B cell (primary cell): Measurements from ENCODE around the gene ZNF695. TPM values are rescaled to one million over a fixed set of nuclear protein-coding genes. Genes with fewer than 3 reads are reported as not detected.

Source experiments
- ATAC-seq: fragments of 200-7000 bp; cut with Tn5 transposase; one replicate; pipeline ENCODE4 v1.10.0; 2021; ENCODE audit warnings: low read depth, mild to moderate bottlenecking, moderate number of reproducible peaks, moderate library complexity
- CTCF ChIA-PET: fragments of 350-600 bp; sonication (Branson Sonifier 250); formaldehyde crosslinking; loops from one replicate; lab custom pipeline; 2021; ENCODE audit warnings: antibody characterized with exemption, inconsistent platforms; lab: Charles Lee
- POLR2A ChIA-PET: fragments of 350-600 bp; sonication (Branson Sonifier 250); formaldehyde crosslinking; loops from one replicate; lab custom pipeline; 2021; ENCODE audit warnings: antibody characterized with exemption; lab: Charles Lee
- DNase-seq: peaks from one replicate; pipeline ENCODE4 v3.0.0; 2013
- H2AFZ ChIP-seq: 2 replicates; pipeline ENCODE4 v1.6.1; 2012; ENCODE audit warnings: mild to moderate bottlenecking, low read depth, low read length; ENCODE audit not compliant: insufficient read depth, poor library complexity, severe bottlenecking
- H3K27ac ChIP-seq, 2 donors: 1 replicate in 1 of 2; 2 replicates in 1 of 2; pipeline ENCODE4 v1.5.1; 2012 to 2013; ENCODE audit warnings: low read length in 2 of 2, mild to moderate bottlenecking in 2 of 2, moderate library complexity in 1 of 2
- H3K27me3 ChIP-seq, 4 experiments: fragments of 200-600 bp in 1 of 4; sonication (generic) in 1 of 4; replicated peaks in 1 of 4; 1 replicate in 2 of 4; 2 replicates in 2 of 4; pipeline versions ENCODE4 v1.6.1 to v1.7.0; 2013 to 2016; ENCODE audit warnings: low read length in 3 of 4, mild to moderate bottlenecking in 2 of 4, mixed read lengths in 1 of 4, moderate library complexity in 1 of 4; ENCODE audit not compliant: insufficient read depth in 4 of 4, control insufficient read depth in 3 of 4; ENCODE audit errors: control extremely low read depth in 1 of 4
- H3K36me3 ChIP-seq, 2 experiments: replicated peaks in 1 of 2; 1 replicate in 1 of 2; 2 replicates in 1 of 2; pipeline versions ENCODE4 v1.6.1 to v1.7.1; 2013; ENCODE audit warnings: low read length in 1 of 2; ENCODE audit not compliant: insufficient read depth in 2 of 2, control insufficient read depth in 1 of 2; ENCODE audit errors: control extremely low read depth in 1 of 2, extremely low read depth in 1 of 2
- H3K4me1 ChIP-seq, 2 donors: fragments of 200-600 bp in 1 of 2; sonication (generic) in 1 of 2; 1 replicate in 1 of 2; 2 replicates in 1 of 2; pipeline versions ENCODE4 v1.5.1 to v1.6.1; 2013 to 2017; ENCODE audit warnings: low read length in 2 of 2; ENCODE audit not compliant: control insufficient read depth in 2 of 2, insufficient read depth in 2 of 2
- H3K4me2 ChIP-seq: replicated peaks from 2 replicates; pipeline ENCODE3; 2012; ENCODE audit warnings: mild to moderate bottlenecking, low read depth, low read length; ENCODE audit not compliant: poor library complexity, severe bottlenecking
- H3K4me3 ChIP-seq, 5 experiments: fragments of 200-600 bp in 1 of 5; sonication (generic) in 1 of 5; 1 replicate in 3 of 5; 2 replicates in 2 of 5; pipeline versions ENCODE4 v1.5.1 to v1.7.0; 2011 to 2016; ENCODE audit warnings: low read length in 4 of 5, mild to moderate bottlenecking in 4 of 5, low read depth in 2 of 5, control low read depth in 1 of 5, moderate library complexity in 1 of 5; ENCODE audit not compliant: insufficient read depth in 1 of 5; ENCODE audit errors: control extremely low read depth in 1 of 5, extremely low read depth in 1 of 5
- H3K79me2 ChIP-seq: fragments of 200-600 bp; sonication (generic); one replicate; pipeline ENCODE4 v1.6.0; 2016; ENCODE audit warnings: low read length; ENCODE audit not compliant: control insufficient read depth, insufficient read depth
- H3K9ac ChIP-seq: fragments of 200-600 bp; sonication (generic); 2 replicates; pipeline ENCODE4 v1.6.1; 2017; ENCODE audit warnings: mild to moderate bottlenecking, low read length, moderate library complexity
- H3K9me3 ChIP-seq, 3 donors: one replicate each; pipeline versions ENCODE4 v1.6.1 to v1.7.1; 2013; ENCODE audit warnings: low read length in 2 of 3; ENCODE audit not compliant: control insufficient read depth in 2 of 3, insufficient read depth in 1 of 3; ENCODE audit errors: control extremely low read depth in 1 of 3
- H4K20me1 ChIP-seq: 2 replicates; pipeline ENCODE4 v1.6.0; 2012; ENCODE audit warnings: mild to moderate bottlenecking, low read length; ENCODE audit not compliant: insufficient read depth, control insufficient read depth, poor library complexity, severe bottlenecking
- H3K27ac Mint-ChIP-seq: one replicate; pipeline ENCODE4 v1.8.0; 2021; ENCODE audit warnings: mixed read lengths
- H3K27me3 Mint-ChIP-seq: one replicate; pipeline ENCODE4 v1.8.0; 2021; ENCODE audit warnings: mixed read lengths
- H3K4me1 Mint-ChIP-seq: one replicate; pipeline ENCODE4 v1.8.0; 2021; ENCODE audit warnings: mixed read lengths
- H3K4me3 Mint-ChIP-seq: one replicate; pipeline ENCODE4 v1.8.0; 2021; ENCODE audit warnings: mixed read lengths
- H3K9me3 Mint-ChIP-seq: one replicate; pipeline ENCODE4 v1.8.0; 2022; ENCODE audit warnings: mixed read lengths; ENCODE audit not compliant: insufficient read depth
- CTCF ChIP-seq: fragments of 200-600 bp; IDR thresholded peaks from one replicate; pipeline ENCODE4 v1.8.0; 2022; ENCODE audit warnings: antibody characterized with exemption, mild to moderate bottlenecking
- EZH2 ChIP-seq: IDR thresholded peaks from 2 replicates; pipeline ENCODE4 v1.6.1; 2012; ENCODE audit warnings: borderline replicate concordance, low read depth, mild to moderate bottlenecking, moderate library complexity, low read length; ENCODE audit not compliant: insufficient read depth, poor library complexity, severe bottlenecking
- WGBS: methylation state at CpG from one replicate; pipeline ENCODE4 v1.1.5; 2013; ENCODE audit warnings: missing lambda C conversion rate; ENCODE audit not compliant: insufficient coverage; 5-methylcytosine and 5-hydroxymethylcytosine counted together
- intact Hi-C: fragments of 100-400 bp; cut with micrococcal nuclease; formaldehyde crosslinking; loops from one replicate; pipeline ENCODE4 v1.10.0; 2022
- polyA plus RNA-seq: library from polyadenylated mRNA; depleted of rRNA; stranded (reverse); fragments of >200 nt; gene quantifications from 2 replicates; pipeline ENCODE4 v1.2.3, GENCODE V29; 2012
- total RNA-seq, 2 donors: library from RNA; stranded (reverse); fragments of 120-200 nt in 1 of 2; gene quantifications; 1 replicate in 1 of 2; 2 replicates in 1 of 2; pipeline versions ENCODE4 v1.2.3 to v1.2.4, GENCODE V29; 2013 to 2022

The ZNF695 gene
- total and polyA plus RNA-seq, 2 donors (not counting 1 experiment from before 2014, with no cell fraction given) = 0.44 TPM; not detected in 1

GRCh38 chr1:246949956-246950355, 57.9 kb downstream of the ZNF695 start:
- H3K4me3 Mint-ChIP-seq = no peak overlapping the region
- WGBS = no CpG with 5 or more reads among the region's 3 CpGs
- POLR2A ChIA-PET = no interaction called here

DNA sequence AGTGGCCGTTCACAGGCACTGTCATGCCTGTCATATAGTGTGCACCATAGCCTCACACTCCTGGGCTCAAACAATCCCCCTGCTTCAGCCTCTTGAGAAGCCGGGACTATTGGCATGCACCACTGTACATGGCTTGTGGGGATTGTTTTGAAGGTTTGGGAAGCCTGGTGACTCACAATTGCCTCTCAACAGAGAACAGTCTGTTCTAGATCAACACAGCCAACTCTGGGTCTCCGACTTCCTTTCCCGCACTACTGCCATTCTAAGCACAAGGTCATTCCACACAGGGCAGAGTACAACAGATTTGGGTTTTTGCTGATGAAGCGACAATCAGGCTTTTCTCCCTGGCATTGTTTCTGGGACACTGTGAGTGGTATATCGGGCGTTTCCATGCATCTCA, 60.6 kb downstream of the ZNF695 start:
- H3K4me3 ChIP-seq = no peak overlapping the region
- 100% methylated on average over 6 of the region's 7 CpGs for WGBS
- ChIA-PET POLR2A (no interaction called here), CTCF (no interaction called here)
- H3K4me1 Mint-ChIP-seq = peaks cover 6% of the 10 kb centered on the region
- no peaks in the 10 kb centered on the region for H4K20me1 ChIP-seq
- intact Hi-C loops = no loop called here
- TF ChIP-seq CTCF (no peak), EZH2 (no peak)
- no peaks in the 10 kb centered on the region for H3K27me3 Mint-ChIP-seq
- no peak for DNase-seq
- no peaks in the 10 kb centered on the region for H3K79me2 ChIP-seq
- no peak for ATAC-seq
- H3K36me3 ChIP-seq = no peaks in the 10 kb centered on the region
- H3K4me3 Mint-ChIP-seq = no peak overlapping the region
- no peak overlapping the region for H3K4me2 ChIP-seq
- no peak overlapping the region for H3K9ac ChIP-seq
- H3K27me3 ChIP-seq = no peaks in the 10 kb centered on the region
- H3K27ac ChIP-seq = no peak overlapping the region
- no peaks in the 10 kb centered on the region for H3K9me3 ChIP-seq
- H2AFZ ChIP-seq = no peak overlapping the region
- H3K27ac Mint-ChIP-seq = no peak overlapping the region
- H3K4me1 ChIP-seq = peaks cover 6 to 8% of the 10 kb centered on the region in 2 donors
- H3K9me3 Mint-ChIP-seq = no peaks in the 10 kb centered on the region

More at GRCh38 chr1:246949956-246950355, 57.9 kb downstream of the ZNF695 start:
- Histone ChIP-seq H3K27ac (no peak overlapping the region), H3K9me3 (no peaks in the 10 kb centered on the region), H3K27me3 (no peaks in the 10 kb centered on the region), H3K9ac (no peak overlapping the region), H3K4me1 (peaks cover 6 to 8% of the 10 kb centered on the region in 2 donors), H2AFZ (no peak overlapping the region), H4K20me1 (no peaks in the 10 kb centered on the region), H3K79me2 (no peaks in the 10 kb centered on the region), H3K4me3 (no peak overlapping the region), H3K36me3 (no peaks in the 10 kb centered on the region), H3K4me2 (no peak overlapping the region)
- TF ChIP-seq CTCF (no peak), EZH2 (no peak)
- intact Hi-C loops = no loop called here
- no peaks in the 10 kb centered on the region for H3K27me3 Mint-ChIP-seq
- H3K9me3 Mint-ChIP-seq = no peaks in the 10 kb centered on the region
- peaks cover 6% of the 10 kb centered on the region for H3K4me1 Mint-ChIP-seq
- DNase-seq = no peak
- CTCF ChIA-PET = interaction anchor here (0.8 kb wide), 1 partner anchor 227 kb away, joined by 3 read pairs; no protein-coding TSS in a partner anchor
- no peak for ATAC-seq
- no peak overlapping the region for H3K27ac Mint-ChIP-seq
